Measurements from ENCODE around the gene RANBP17. TPM values are rescaled to one million over a fixed set of nuclear protein-coding genes. Genes with fewer than 3 reads are reported as not detected.
"Not testable (repeated sequence)": the region's sequence is repeated elsewhere in the genome, so short reads cannot be mapped to it uniquely, and the experiment has no call there.

RANBP17 gene
- total RNA-seq, 2 donors from 2014 or later: 26.6 to 28.0 TPM

DNA sequence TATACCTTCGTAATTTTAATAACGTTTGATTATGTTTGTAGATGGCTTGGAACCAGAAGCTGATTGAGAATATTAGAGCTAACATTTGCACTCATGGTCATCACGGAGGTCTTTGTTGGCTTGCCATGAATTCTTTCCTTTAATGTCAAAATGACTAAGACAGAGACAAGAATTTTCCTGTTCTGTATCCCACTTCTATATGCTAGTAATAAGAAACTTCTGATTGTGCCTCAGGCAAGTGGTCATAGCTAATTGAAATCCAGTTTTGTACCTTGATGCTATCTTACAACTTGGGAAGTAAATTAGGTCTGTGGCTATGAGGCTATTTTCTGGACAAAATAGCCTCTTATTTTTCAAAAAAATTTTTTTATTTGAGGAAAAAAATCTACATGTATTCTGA is 167.6 kb downstream of the RANBP17 start:
- H3K4me1 Mint-ChIP-seq: no peaks in the 10 kb centered on the region
- Histone ChIP-seq H3K4me1 (ENCODE audit: control insufficient read depth, insufficient read depth, low read length) (no peaks in the 10 kb centered on the region), H3K9me3 (ENCODE audit: control insufficient read depth, low read length) (peaks cover 7% of the 10 kb centered on the region), H3K9ac (ENCODE audit: extremely low read depth, low read length, poor library complexity, severe bottlenecking) (no peak overlapping the region), H3K27ac (ENCODE audit: low read depth, low read length) (no peak overlapping the region), H3K4me3 (ENCODE audit: low read length) (no peak overlapping the region), H3K36me3 (ENCODE audit: control insufficient read depth, insufficient read depth, low read length) (no peaks in the 10 kb centered on the region), H3K27me3 (ENCODE audit: control insufficient read depth, insufficient read depth, low read length, poor library complexity, severe bottlenecking) (no peaks in the 10 kb centered on the region)
- TF ChIP-seq CTCF (conservative IDR thresholded peaks at IDR 0.05): no peak
- no peak overlapping the region for H3K27ac Mint-ChIP-seq
- WGBS, 2 experiments (ENCODE audit: insufficient coverage in 1 of 2, insufficient read length in 1 of 2): 86 to 95% methylated on average over 1 to 3 of the region's 3 CpGs
- H3K27me3 Mint-ChIP-seq (ENCODE audit: insufficient read depth): no peaks in the 10 kb centered on the region
- H3K9me3 Mint-ChIP-seq: peaks cover 4% of the 10 kb centered on the region
- H3K36me3 Mint-ChIP-seq (ENCODE audit: low read depth): peaks cover 9% of the 10 kb centered on the region
- no peak for DNase-seq
- no peak overlapping the region for H3K4me3 Mint-ChIP-seq

- H3K4me3 ChIP-seq (ENCODE audit: low read length): no peak overlapping the region
- TF ChIP-seq CTCF (conservative IDR thresholded peaks at IDR 0.05): no peak
- no peak overlapping the region for H3K4me3 Mint-ChIP-seq
- no peak overlapping the region for H3K9ac ChIP-seq (ENCODE audit: extremely low read depth, low read length, poor library complexity, severe bottlenecking)
- H3K27me3 Mint-ChIP-seq (ENCODE audit: insufficient read depth): no peaks in the 10 kb centered on the region
- no peaks in the 10 kb centered on the region for H3K4me1 Mint-ChIP-seq
- no peaks in the 10 kb centered on the region for H3K27me3 ChIP-seq (ENCODE audit: control insufficient read depth, insufficient read depth, low read length, poor library complexity, severe bottlenecking)
- no peak overlapping the region for H3K27ac ChIP-seq (ENCODE audit: low read depth, low read length)
- H3K27ac Mint-ChIP-seq: no peak overlapping the region
- H3K36me3 Mint-ChIP-seq (ENCODE audit: low read depth): peaks cover 7% of the 10 kb centered on the region
- H3K9me3 Mint-ChIP-seq: no peaks in the 10 kb centered on the region
- 92 to 100% methylated on average over 1 of the region's 2 CpGs for WGBS, 2 experiments (ENCODE audit: insufficient coverage in 1 of 2, insufficient read length in 1 of 2)
- no peak for DNase-seq
- H3K9me3 ChIP-seq (ENCODE audit: control insufficient read depth, low read length): no peaks in the 10 kb centered on the region
- no peaks in the 10 kb centered on the region for H3K4me1 ChIP-seq (ENCODE audit: control insufficient read depth, insufficient read depth, low read length)
- H3K36me3 ChIP-seq (ENCODE audit: control insufficient read depth, insufficient read depth, low read length): no peaks in the 10 kb centered on the region
Observed at GRCh38 chr5:171031977-171032376, 170.2 kb downstream of the RANBP17 start.

DNA sequence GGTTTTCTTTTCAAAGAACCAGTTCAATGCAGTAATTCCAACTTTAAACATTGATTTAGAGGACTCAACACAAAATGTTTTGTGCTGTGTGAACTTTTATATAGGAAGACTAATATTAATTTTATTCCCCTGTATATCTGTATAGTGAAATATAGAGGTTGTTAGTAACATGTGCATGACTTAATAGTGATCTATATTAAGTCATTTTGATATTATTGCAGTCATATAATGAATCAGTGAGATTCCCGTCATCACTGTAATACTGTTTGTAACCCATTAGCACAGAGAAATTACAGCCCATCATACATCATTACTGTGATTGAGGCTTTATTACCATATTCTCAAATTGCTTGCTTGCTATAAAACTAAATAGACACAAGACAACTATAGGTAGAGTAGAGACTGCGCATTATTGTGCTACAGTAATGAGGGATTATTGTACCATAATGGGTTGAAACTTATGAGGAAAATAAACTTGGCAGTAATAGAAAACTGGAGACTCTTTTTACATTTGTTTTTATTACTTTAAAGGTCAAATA is 170.7 kb downstream of the RANBP17 start:
- Mint-ChIP-seq H3K4me1 (no peaks in the 10 kb centered on the region), H3K4me3 (no peak overlapping the region)

DNA sequence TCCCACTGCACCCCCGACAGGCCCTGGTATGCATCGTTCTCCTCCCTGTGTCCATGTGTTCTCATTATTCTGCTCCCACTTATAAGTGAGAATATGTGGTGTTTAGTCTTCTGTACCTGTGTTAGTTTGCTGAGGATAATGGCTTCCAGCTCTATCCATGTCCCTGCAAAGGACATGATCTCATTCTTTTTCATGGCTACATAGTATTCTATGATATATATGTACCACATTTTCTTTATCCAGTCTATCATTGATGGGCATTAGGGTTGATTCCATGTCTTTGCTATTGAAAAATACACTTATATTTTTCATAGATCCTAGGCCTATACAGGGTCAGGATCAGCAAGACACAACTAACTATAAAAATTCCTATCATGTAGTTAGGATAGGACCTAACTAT is 180.1 kb downstream of the RANBP17 start:
- 94% methylated on average over 2 of the region's 2 CpGs; no CpG with 5 or more reads in 1 of the 2 experiments for WGBS, 2 experiments (ENCODE audit: insufficient coverage in 1 of 2, insufficient read length in 1 of 2)
- peaks cover 13% of the 10 kb centered on the region for H3K36me3 Mint-ChIP-seq (ENCODE audit: low read depth)
- H3K27ac ChIP-seq (ENCODE audit: low read depth, low read length); H3K4me3 Mint-ChIP-seq; H3K4me1 ChIP-seq (ENCODE audit: control insufficient read depth, insufficient read depth, low read length); H3K9me3 Mint-ChIP-seq; H3K9me3 ChIP-seq (ENCODE audit: control insufficient read depth, low read length); H3K4me3 ChIP-seq (ENCODE audit: low read length); H3K36me3 ChIP-seq (ENCODE audit: control insufficient read depth, insufficient read depth, low read length); H3K4me1 Mint-ChIP-seq; H3K27ac Mint-ChIP-seq; H3K9ac ChIP-seq (ENCODE audit: extremely low read depth, low read length, poor library complexity, severe bottlenecking); H3K27me3 ChIP-seq (ENCODE audit: control insufficient read depth, insufficient read depth, low read length, poor library complexity, severe bottlenecking); DNase-seq; H3K27me3 Mint-ChIP-seq (ENCODE audit: insufficient read depth): not testable (repeated sequence)

More for the DNA sequence above, 170.7 kb downstream of the RANBP17 start:
- Histone ChIP-seq H3K9ac (ENCODE audit: extremely low read depth, low read length, poor library complexity, severe bottlenecking) (no peak overlapping the region), H3K4me1 (ENCODE audit: control insufficient read depth, insufficient read depth, low read length) (no peaks in the 10 kb centered on the region), H3K9me3 (ENCODE audit: control insufficient read depth, low read length) (no peaks in the 10 kb centered on the region), H3K36me3 (ENCODE audit: control insufficient read depth, insufficient read depth, low read length) (no peaks in the 10 kb centered on the region), H3K4me3 (ENCODE audit: low read length) (no peak overlapping the region), H3K27ac (ENCODE audit: low read depth, low read length) (no peak overlapping the region), H3K27me3 (ENCODE audit: control insufficient read depth, insufficient read depth, low read length, poor library complexity, severe bottlenecking) (no peaks in the 10 kb centered on the region)
- Mint-ChIP-seq H3K9me3 (no peaks in the 10 kb centered on the region), H3K36me3 (ENCODE audit: low read depth) (peaks cover 8% of the 10 kb centered on the region), H3K27me3 (ENCODE audit: insufficient read depth) (no peaks in the 10 kb centered on the region), H3K27ac (no peak overlapping the region)
- no peak for TF ChIP-seq CTCF (conservative IDR thresholded peaks at IDR 0.05)
- DNase-seq: no peak
- 93% methylated on average over 2 of the region's 2 CpGs; no CpG with 5 or more reads in 1 of the 2 experiments for WGBS, 2 experiments (ENCODE audit: insufficient coverage in 1 of 2, insufficient read length in 1 of 2)
